Left ventricle myocardium inferior (tissue), 1 donor: ENCODE measurements around the gene ZNF236. TPM values are rescaled to one million over a fixed set of nuclear protein-coding genes. Genes with fewer than 3 reads are reported as not detected.
"Not testable (repeated sequence)": the region's sequence is repeated elsewhere in the genome, so short reads cannot be mapped to it uniquely, and the experiment has no call there.

Experiments
- DNase-seq: peaks from one replicate; pipeline ENCODE4 v3.0.0-alpha.2; 2020
- H3K27ac ChIP-seq: fragments of 200-600 bp; replicated peaks from 2 replicates; pipeline ENCODE4 v1.8.0; 2021
- H3K27me3 ChIP-seq: fragments of 200-600 bp; 2 replicates; pipeline ENCODE4 v1.8.0; 2021; ENCODE audit warnings: low read depth
- H3K36me3 ChIP-seq: fragments of 200-600 bp; 2 replicates; pipeline ENCODE4 v1.8.0; 2021
- H3K4me1 ChIP-seq: fragments of 200-600 bp; 2 replicates; pipeline ENCODE4 v1.8.0; 2021
- H3K4me3 ChIP-seq: fragments of 200-600 bp; 2 replicates; pipeline ENCODE4 v1.8.0; 2021; ENCODE audit warnings: mild to moderate bottlenecking, moderate library complexity
- H3K9me3 ChIP-seq: fragments of 200-600 bp; replicated peaks from 2 replicates; pipeline ENCODE4 v1.8.0; 2021
- CTCF ChIP-seq: fragments of 200-600 bp; IDR thresholded peaks from 2 replicates; pipeline ENCODE4 v1.8.0; 2021; ENCODE audit warnings: antibody characterized with exemption, mild to moderate bottlenecking, borderline replicate concordance
- intact Hi-C: fragments of 100-400 bp; cut with micrococcal nuclease; formaldehyde crosslinking; loops from one replicate; pipeline ENCODE4 v1.11.0; 2022
- total RNA-seq: library from RNA; stranded (reverse); fragmentation: NEBNext Ultra II Directional; extraction: Animal tissue kit (Norgen Biotek cat#: 25700); gene quantifications from one replicate; pipeline ENCODE4 v1.2.1, GENCODE V29; 2021
- donor health status: DM: no; HTN: yes; CAD: no; lungs with severe emphysema.

The ZNF236 gene
- total RNA-seq, 1 donor from 2014 or later, result 10.6 TPM

DNA sequence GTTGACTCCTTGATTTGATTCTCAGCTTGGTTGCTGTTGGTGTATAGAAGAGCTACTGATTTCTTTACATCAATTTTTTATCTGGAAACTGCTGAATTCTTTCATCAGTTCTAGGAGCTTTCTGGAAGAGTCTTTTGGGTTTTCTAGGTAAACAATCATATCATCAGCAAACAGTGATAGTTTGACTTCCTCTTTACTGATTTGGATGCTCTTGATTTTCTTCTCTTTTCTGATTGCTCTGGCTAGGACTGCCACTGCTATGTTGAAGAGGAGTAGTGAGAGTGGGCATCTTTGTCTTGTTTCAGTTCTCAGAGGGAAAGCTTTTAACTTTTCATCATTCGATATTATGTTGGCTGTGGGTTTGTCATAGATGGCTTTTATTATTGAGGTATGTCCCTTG is 140.5 kb downstream of the ZNF236 start:
- peaks cover 15% of the 10 kb centered on the region for H3K4me1 ChIP-seq
- no peaks in the 10 kb centered on the region for H3K27me3 ChIP-seq
- no peaks in the 10 kb centered on the region for H3K9me3 ChIP-seq
- H3K27ac ChIP-seq, result no peak overlapping the region
- H3K36me3 ChIP-seq, result peaks cover 43% of the 10 kb centered on the region
- no peak for DNase-seq
- intact Hi-C loops, result no loop called here
- TF ChIP-seq CTCF, result no peak
- no peak overlapping the region for H3K4me3 ChIP-seq

GRCh38 chr18:76963936-76964335 is 141.6 kb downstream of the ZNF236 start:
- Histone ChIP-seq H3K4me1 (peaks cover 5% of the 10 kb centered on the region), H3K4me3 (no peak overlapping the region), H3K27me3 (no peaks in the 10 kb centered on the region), H3K27ac (no peak overlapping the region), H3K9me3 (no peaks in the 10 kb centered on the region), H3K36me3 (peaks cover 40% of the 10 kb centered on the region)
- no peak for TF ChIP-seq CTCF
- intact Hi-C loops, result no loop called here
- no peak for DNase-seq

DNA sequence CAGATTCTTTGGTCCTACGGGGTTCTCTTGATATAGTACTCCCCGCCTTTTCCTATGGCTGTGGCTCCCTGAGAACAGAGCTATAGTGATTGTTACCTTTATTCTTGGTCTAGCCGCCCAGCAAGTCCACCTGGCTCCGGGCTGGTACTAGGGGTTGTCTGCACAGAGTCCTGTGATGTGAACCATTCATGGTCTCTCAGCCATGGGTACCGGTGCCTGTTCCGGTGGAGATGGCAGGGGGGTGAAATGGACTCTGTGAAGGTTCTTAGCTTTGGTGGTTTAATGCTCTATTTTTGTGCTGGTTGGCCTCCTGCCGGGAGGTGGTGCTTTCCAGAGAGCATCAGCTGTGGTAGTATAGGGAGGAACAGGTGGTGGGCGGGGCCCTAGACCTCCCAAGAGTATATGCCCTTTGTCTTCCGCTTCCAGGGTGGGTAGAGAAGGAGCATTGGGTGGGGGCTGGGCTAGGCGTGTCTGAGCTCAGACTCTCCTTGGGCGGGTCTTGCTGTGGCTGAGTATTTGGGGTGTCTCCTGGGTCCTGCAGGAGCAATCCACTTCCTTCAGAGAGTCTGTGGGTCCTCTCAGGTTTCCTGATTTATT is 143.3 kb downstream of the ZNF236 start:
- not testable (repeated sequence) for H3K27ac ChIP-seq
- peaks cover 34% of the 10 kb centered on the region for H3K36me3 ChIP-seq

GRCh38 chr18:76967299-76967698 is 144.9 kb downstream of the ZNF236 start:
- DNase-seq, intact Hi-C loops, H3K27me3 ChIP-seq, H3K27ac ChIP-seq, H3K4me3 ChIP-seq, H3K4me1 ChIP-seq, H3K9me3 ChIP-seq: not testable (repeated sequence)
- H3K36me3 ChIP-seq, result peaks cover 26% of the 10 kb centered on the region

More for the DNA sequence above, 143.3 kb downstream of the ZNF236 start:
- intact Hi-C loops, H3K9me3 ChIP-seq, H3K4me1 ChIP-seq, DNase-seq, H3K4me3 ChIP-seq, H3K27me3 ChIP-seq: not testable (repeated sequence)

DNA sequence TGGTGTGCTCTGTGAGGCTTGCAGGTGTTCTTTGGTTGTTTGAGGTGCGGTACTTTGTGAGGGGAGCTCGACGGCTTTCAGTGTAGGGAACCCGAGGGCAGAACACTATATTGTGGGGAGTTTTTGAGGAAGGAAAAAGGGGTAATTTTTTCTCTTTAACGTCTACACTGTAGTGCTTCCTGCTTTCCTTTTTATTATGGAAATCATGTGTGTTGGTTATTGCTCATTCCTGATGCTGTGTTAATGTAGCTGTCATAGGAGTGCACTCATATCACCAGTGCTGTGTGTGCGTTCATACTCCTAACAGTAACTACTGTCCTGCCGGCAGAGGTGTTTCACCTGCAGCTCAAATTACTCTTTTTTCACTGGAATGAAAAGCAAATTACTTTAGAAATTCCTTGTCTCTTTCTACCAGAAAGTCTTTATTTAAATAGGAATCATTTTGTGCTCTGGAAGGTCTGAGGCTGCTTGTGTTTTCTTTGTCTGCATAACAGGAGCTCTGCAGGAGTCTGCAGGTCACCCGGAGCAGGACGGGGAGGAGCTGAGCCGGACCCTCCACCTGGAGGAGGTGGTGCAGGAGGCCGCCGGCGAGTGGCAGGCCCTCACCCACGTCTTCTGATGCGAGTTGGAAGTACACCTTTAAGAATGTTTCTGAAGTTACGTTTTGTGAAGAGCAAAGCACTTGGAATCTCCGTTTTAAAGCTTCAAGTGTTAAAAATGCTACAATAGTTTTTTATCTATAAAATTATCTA is 145.5 kb downstream of the ZNF236 start:
- no peaks in the 10 kb centered on the region for H3K27me3 ChIP-seq
- H3K4me3 ChIP-seq, result no peak overlapping the region
- no peaks in the 10 kb centered on the region for H3K4me1 ChIP-seq
- intact Hi-C loops, result no loop called here
- H3K36me3 ChIP-seq, result peaks cover 20% of the 10 kb centered on the region
- no peak overlapping the region for H3K27ac ChIP-seq
- H3K9me3 ChIP-seq, result no peaks in the 10 kb centered on the region
- no peak for TF ChIP-seq CTCF
- no peak for DNase-seq

DNA sequence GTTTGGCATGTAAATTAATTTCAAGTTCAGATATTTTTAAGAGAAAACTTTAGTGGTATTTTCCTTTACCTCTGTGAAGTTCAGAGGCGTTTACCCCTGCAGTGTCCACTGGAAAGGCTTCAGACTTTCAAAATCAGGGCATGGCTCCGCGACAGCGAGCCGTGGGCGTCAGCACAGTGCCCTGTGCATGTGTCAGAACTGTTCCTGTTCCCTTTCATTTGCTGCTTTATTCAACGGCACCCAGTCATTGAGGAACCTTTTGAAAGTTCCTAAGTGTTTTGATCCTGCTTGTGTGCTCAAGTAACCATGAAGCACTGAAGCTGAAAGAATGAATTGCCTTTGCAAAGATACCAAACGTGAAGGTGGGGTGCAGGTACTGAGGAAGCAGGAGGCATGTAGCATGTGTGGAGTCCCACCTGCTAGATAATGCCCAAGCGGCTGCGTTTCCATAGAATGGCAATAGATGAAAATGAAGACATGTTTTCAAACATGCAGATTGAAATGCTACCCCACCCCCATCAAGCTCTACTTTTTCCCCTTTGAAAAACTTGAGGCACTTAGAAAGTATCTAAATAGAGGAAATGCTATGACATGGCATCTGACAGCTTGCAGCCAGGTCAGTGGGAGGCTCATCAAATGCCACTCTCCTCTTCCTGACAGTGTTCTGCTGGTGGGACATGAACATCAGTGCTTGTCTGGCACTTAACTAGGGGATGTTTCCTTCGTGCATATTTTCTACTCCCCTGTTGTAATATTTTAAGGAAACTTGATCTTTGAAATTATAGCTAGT is 148.6 kb downstream of the ZNF236 start:
- Histone ChIP-seq H3K27me3 (no peaks in the 10 kb centered on the region), H3K9me3 (no peaks in the 10 kb centered on the region), H3K36me3 (peaks cover 18% of the 10 kb centered on the region), H3K4me3 (no peak overlapping the region), H3K27ac (no peak overlapping the region), H3K4me1 (no peaks in the 10 kb centered on the region)
- intact Hi-C loops, result no loop called here
- TF ChIP-seq CTCF, result no peak
- no peak for DNase-seq
